ENCODE results near the gene FAM13A. TPM values are rescaled to one million over a fixed set of nuclear protein-coding genes. Genes with fewer than 3 reads are reported as not detected.

The FAM13A gene
- total and polyA plus RNA-seq, 2 of the 4 experiments (the other 2 are of a cell fraction) = 13.1 to 22.0 TPM

GRCh38 chr4:88919056-88919455 is 137.9 kb downstream of the FAM13A start:
- Histone ChIP-seq H3K4ac (ENCODE audit: low read depth, low read length) (no peak overlapping the region), H3K4me3 (ENCODE audit: insufficient read depth, low read depth, low read length) (no peak overlapping the region), H3K27me3 (ENCODE audit: control insufficient read depth, insufficient read depth, low read length) (no peaks in the 10 kb centered on the region), H4K91ac (ENCODE audit: insufficient read depth, low read depth, low read length) (no peak overlapping the region), H3K9ac (ENCODE audit: low read depth, low read length) (no peak overlapping the region), H2AK9ac (replicated peaks; ENCODE audit: low read depth, low read length, poor library complexity) (no peak overlapping the region), H3K27ac (ENCODE audit: insufficient read depth, low read length) (no peak overlapping the region), H2BK15ac (ENCODE audit: low read depth, low read length) (no peak overlapping the region), H2AFZ (replicated peaks; ENCODE audit: low read length, poor library complexity) (no peak overlapping the region), H2BK20ac (ENCODE audit: low read depth, low read length) (no peak overlapping the region), H3K79me1 (ENCODE audit: low read depth in 1 of 2, low read length in 2 of 2) (no peaks in the 10 kb centered on the region), H2BK5ac (ENCODE audit: low read depth, low read length, poor library complexity, severe bottlenecking) (no peak overlapping the region), H4K8ac (ENCODE audit: low read depth in 2 of 2, low read length in 2 of 2) (no peak overlapping the region), H3K18ac (ENCODE audit: low read depth, low read length) (no peak overlapping the region), H3K56ac (ENCODE audit: extremely low read depth, insufficient read depth, low read length) (no peak overlapping the region), H4K20me1 (ENCODE audit: insufficient read depth, low read length) (no peaks in the 10 kb centered on the region), H3K23ac (ENCODE audit: low read depth, low read length) (no peak overlapping the region), H3K9me1 (ENCODE audit: insufficient read depth, low read length) (no peaks in the 10 kb centered on the region), H4K5ac (ENCODE audit: low read depth, low read length) (no peak overlapping the region), H3K9me3 (ENCODE audit: control insufficient read depth, insufficient read depth, low read length) (no peaks in the 10 kb centered on the region), H2AK5ac (ENCODE audit: low read depth, low read length) (no peak overlapping the region), H3K4me2 (ENCODE audit: low read depth, low read length) (no peak overlapping the region), H2BK120ac (ENCODE audit: low read depth, low read length) (no peak overlapping the region), H3K4me1 (ENCODE audit: control insufficient read depth, insufficient read depth, low read length) (no peaks in the 10 kb centered on the region), H3K36me3 (ENCODE audit: control insufficient read depth, insufficient read depth, low read length) (no peaks in the 10 kb centered on the region), H3K14ac (replicated peaks; ENCODE audit: low read depth, low read length) (no peak overlapping the region)
- ChIA-PET POLR2A (ENCODE audit: unreplicated experiment) (no interaction called here), CTCF (no interaction called here)
- ATAC-seq (ENCODE audit: low read depth) = no peak
- dilution Hi-C loops (cut with HindIII; ENCODE audit: low sequenced_read_pairs, unreplicated experiment) (no loop called here), in situ Hi-C loops (cut with MboI; ENCODE audit: low sequenced_read_pairs) (no loop called here), intact Hi-C loops (cut with micrococcal nuclease) (no loop called here)
- DNase-seq = no peak
- BruUV-seq (replicated peaks) = no TSS peak
- TF ChIP-seq SMC3 (IDR thresholded peaks at IDR 0.05; ENCODE audit: low read depth, low read length) (no peak), FOS (IDR thresholded peaks at IDR 0.05; ENCODE audit: low read depth, low read length) (no peak), RAD21 (IDR thresholded peaks at IDR 0.05; ENCODE audit: low read length) (no peak), CEBPB (IDR thresholded peaks at IDR 0.05; ENCODE audit: low read depth, low read length) (no peak), CTCF (conservative IDR thresholded peaks at IDR 0.05; ENCODE audit: low read depth, low read length) (no peak), MAZ (IDR thresholded peaks at IDR 0.05; ENCODE audit: borderline replicate concordance, low read depth, low read length) (no peak), POLR2A (IDR thresholded peaks at IDR 0.05; ENCODE audit: low read depth, low read length) (no peak), ELK1 (IDR thresholded peaks at IDR 0.05; ENCODE audit: borderline replicate concordance, low read depth, low read length) (no peak), CHD1 (IDR thresholded peaks at IDR 0.05; ENCODE audit: low read depth, low read length) (no peak), RCOR1 (IDR thresholded peaks at IDR 0.05; ENCODE audit: insufficient replicate concordance, low read length) (no peak), RFX5 (IDR thresholded peaks at IDR 0.05; ENCODE audit: low read depth, low read length) (no peak), MXI1 (IDR thresholded peaks at IDR 0.05; ENCODE audit: borderline replicate concordance, low read depth, low read length) (no peak), USF2 (IDR thresholded peaks at IDR 0.05; ENCODE audit: low read depth, low read length) (no peak), BHLHE40 (IDR thresholded peaks at IDR 0.05; ENCODE audit: low read depth, low read length) (no peak), NFE2L2 (IDR thresholded peaks at IDR 0.05; ENCODE audit: low read depth, low read length) (no peak), MAFK (IDR thresholded peaks at IDR 0.05; ENCODE audit: low read depth, low read length) (no peak)

Data from IMR-90 (cell line).